Activated T-helper 1 cell treated with anti-CD3 and anti-CD28 coated beads, Interleukin-12 subunit alpha, Interleukin-12 subunit beta, Interleukin-2, Interleukin-4 antibody, amounts not matched to agents 30 ng/mL and 10 ng/mL and 1 ng/mL, durations not matched to agents 14 hours and 24 hours and 36 hours (primary cell): ENCODE results near the gene SPI1. TPM values are rescaled to one million over a fixed set of nuclear protein-coding genes. Genes with fewer than 3 reads are reported as not detected.

Experiments
- DNase-seq: peaks from one replicate; pipeline ENCODE4 v3.0.0; 2021; ENCODE audit warnings: low spot score
- H3K27ac Mint-ChIP-seq: one replicate; pipeline ENCODE4 v1.8.0; 2021; ENCODE audit warnings: mild to moderate bottlenecking, mixed read lengths
- H3K27me3 Mint-ChIP-seq: one replicate; pipeline ENCODE4 v1.8.0; 2022; ENCODE audit warnings: mild to moderate bottlenecking, moderate library complexity, mixed read lengths; ENCODE audit not compliant: insufficient read depth
- H3K36me3 Mint-ChIP-seq: one replicate; pipeline ENCODE4 v1.8.0; 2021; ENCODE audit warnings: low read depth, mixed read lengths
- H3K4me1 Mint-ChIP-seq: one replicate; pipeline ENCODE4 v1.8.0; 2021; ENCODE audit warnings: low read depth, mixed read lengths
- H3K4me3 Mint-ChIP-seq: one replicate; pipeline ENCODE4 v1.8.0; 2021; ENCODE audit warnings: mild to moderate bottlenecking, moderate library complexity, mixed read lengths
- H3K9me3 Mint-ChIP-seq: one replicate; pipeline ENCODE4 v1.8.0; 2021; ENCODE audit warnings: mixed read lengths
- intact Hi-C: fragments of 100-400 bp; cut with micrococcal nuclease; formaldehyde crosslinking; loops from one replicate; pipeline ENCODE4 v1.15.1; 2024
- total RNA-seq: library from RNA; stranded (reverse); gene quantifications from 2 replicates; pipeline ENCODE4 v1.2.3, GENCODE V29; 2022

SPI1 gene
- total RNA-seq, 1 donor from 2014 or later, result not detected

GRCh38 chr11:47399860-47400767 is 21.8 kb upstream of the SPI1 start:
- H3K27ac Mint-ChIP-seq, result peak overlapping the region; percentile 77
- peaks cover 2% of the 10 kb centered on the region for H3K27me3 Mint-ChIP-seq
- intact Hi-C loops, result loop anchor here (1.0 kb wide), 1 partner anchor 8 kb away; the partner anchor contains the start of gene SLC39A13

GRCh38 chr11:47398551-47398950 is 20.2 kb upstream of the SPI1 start:
- no peak for DNase-seq
- peaks cover 22% of the 10 kb centered on the region for H3K4me1 Mint-ChIP-seq
- H3K27me3 Mint-ChIP-seq, result peaks cover 2% of the 10 kb centered on the region
- H3K9me3 Mint-ChIP-seq, result no peaks in the 10 kb centered on the region
- H3K36me3 Mint-ChIP-seq, result no peaks in the 10 kb centered on the region
- intact Hi-C loops, result no loop called here
- H3K4me3 Mint-ChIP-seq, result peak overlapping the region; percentile 51
- H3K27ac Mint-ChIP-seq, result no peak overlapping the region

More at GRCh38 chr11:47399860-47400767, 21.8 kb upstream of the SPI1 start:
- peaks cover 22% of the 10 kb centered on the region for H3K4me1 Mint-ChIP-seq
- no peaks in the 10 kb centered on the region for H3K9me3 Mint-ChIP-seq
- H3K4me3 Mint-ChIP-seq, result peak overlapping the region; percentile 79
- no peaks in the 10 kb centered on the region for H3K36me3 Mint-ChIP-seq
- DNase-seq, result no peak

- DNase-seq, result no peak
- H3K4me3 Mint-ChIP-seq, result no peak overlapping the region
- intact Hi-C loops, result no loop called here
- no peaks in the 10 kb centered on the region for H3K9me3 Mint-ChIP-seq
- H3K27ac Mint-ChIP-seq, result no peak overlapping the region
- peaks cover 22% of the 10 kb centered on the region for H3K4me1 Mint-ChIP-seq
- peaks cover 2% of the 10 kb centered on the region for H3K27me3 Mint-ChIP-seq
- no peaks in the 10 kb centered on the region for H3K36me3 Mint-ChIP-seq
Observed at GRCh38 chr11:47398011-47398410, 19.7 kb upstream of the SPI1 start.

GRCh38 chr11:47396049-47396320 is 17.6 kb upstream of the SPI1 start:
- H3K27me3 Mint-ChIP-seq, result no peaks in the 10 kb centered on the region
- H3K27ac Mint-ChIP-seq, result peak overlapping the region; percentile 87
- no peak overlapping the region for H3K4me3 Mint-ChIP-seq
- intact Hi-C loops, result no loop called here
- no peaks in the 10 kb centered on the region for H3K36me3 Mint-ChIP-seq
- no peak for DNase-seq
- peaks cover 20% of the 10 kb centered on the region for H3K4me1 Mint-ChIP-seq
- no peaks in the 10 kb centered on the region for H3K9me3 Mint-ChIP-seq

- Mint-ChIP-seq H3K9me3 (no peaks in the 10 kb centered on the region), H3K27ac (peak overlapping the region; percentile 87), H3K36me3 (no peaks in the 10 kb centered on the region), H3K27me3 (no peaks in the 10 kb centered on the region), H3K4me1 (peaks cover 15% of the 10 kb centered on the region), H3K4me3 (no peak overlapping the region)
- DNase-seq, result no peak
- intact Hi-C loops, result loop anchor here (2.0 kb wide), 1 partner anchor 13 kb away; the partner anchor contains the start of gene SLC39A13
Observed at GRCh38 chr11:47395223-47396048, 17.1 kb upstream of the SPI1 start.

GRCh38 chr11:47394322-47395222 is 16.2 kb upstream of the SPI1 start:
- no peaks in the 10 kb centered on the region for H3K36me3 Mint-ChIP-seq
- DNase-seq, result peak; percentile 53
- peak overlapping the region; percentile 87 for H3K27ac Mint-ChIP-seq
- H3K27me3 Mint-ChIP-seq, result no peaks in the 10 kb centered on the region
- H3K4me3 Mint-ChIP-seq, result no peak overlapping the region
- no peaks in the 10 kb centered on the region for H3K9me3 Mint-ChIP-seq
- peaks cover 10% of the 10 kb centered on the region for H3K4me1 Mint-ChIP-seq
- intact Hi-C loops, result loop anchor here (1.0 to 2.0 kb wide), 4 partner anchors 14 to 248 kb away; partner anchors contain the start of genes MTCH2, PSMC3 and SLC39A13

- Mint-ChIP-seq H3K27me3 (no peaks in the 10 kb centered on the region), H3K36me3 (no peaks in the 10 kb centered on the region), H3K9me3 (no peaks in the 10 kb centered on the region), H3K4me3 (no peak overlapping the region), H3K4me1 (peaks cover 8% of the 10 kb centered on the region), H3K27ac (peak overlapping the region; percentile 87)
- DNase-seq, result no peak
- intact Hi-C loops, result loop anchor here (1.0 to 2.0 kb wide), 4 partner anchors 15 to 248 kb away; partner anchors contain the start of genes MTCH2, PSMC3 and SLC39A13
Observed at GRCh38 chr11:47394050-47394321, 15.6 kb upstream of the SPI1 start.

- Mint-ChIP-seq H3K9me3 (no peaks in the 10 kb centered on the region), H3K27ac (peak overlapping the region; percentile 65), H3K4me3 (no peak overlapping the region), H3K36me3 (no peaks in the 10 kb centered on the region), H3K27me3 (no peaks in the 10 kb centered on the region), H3K4me1 (peaks cover 8% of the 10 kb centered on the region)
- intact Hi-C loops, result loop anchor here (1.0 to 2.0 kb wide), 4 partner anchors 15 to 249 kb away; partner anchors contain the start of genes MTCH2, PSMC3 and SLC39A13
- no peak for DNase-seq
Observed at GRCh38 chr11:47393163-47394049, 15.1 kb upstream of the SPI1 start.

GRCh38 chr11:47392546-47393162 is 14.3 kb upstream of the SPI1 start:
- DNase-seq, result no peak
- no peak overlapping the region for H3K4me3 Mint-ChIP-seq
- peaks cover 8% of the 10 kb centered on the region for H3K4me1 Mint-ChIP-seq
- no peaks in the 10 kb centered on the region for H3K9me3 Mint-ChIP-seq
- no peaks in the 10 kb centered on the region for H3K36me3 Mint-ChIP-seq
- peak overlapping the region; percentile 18 for H3K27ac Mint-ChIP-seq
- intact Hi-C loops, result no loop called here
- no peaks in the 10 kb centered on the region for H3K27me3 Mint-ChIP-seq

- DNase-seq, result no peak
- Mint-ChIP-seq H3K4me1 (peaks cover 8% of the 10 kb centered on the region), H3K9me3 (no peaks in the 10 kb centered on the region), H3K27me3 (no peaks in the 10 kb centered on the region), H3K36me3 (no peaks in the 10 kb centered on the region), H3K27ac (peak overlapping the region; percentile 18), H3K4me3 (no peak overlapping the region)
- intact Hi-C loops, result no loop called here
Observed at GRCh38 chr11:47391711-47392432, 13.5 kb upstream of the SPI1 start.

GRCh38 chr11:47391077-47391583 is 12.8 kb upstream of the SPI1 start:
- Mint-ChIP-seq H3K27ac (peak overlapping the region; percentile 72), H3K4me3 (no peak overlapping the region), H3K4me1 (peaks cover 8% of the 10 kb centered on the region), H3K36me3 (no peaks in the 10 kb centered on the region), H3K9me3 (no peaks in the 10 kb centered on the region), H3K27me3 (no peaks in the 10 kb centered on the region)
- intact Hi-C loops, result no loop called here
- DNase-seq, result no peak
